MM.1S (cell line): ENCODE measurements around the gene DCTN2.
"Not testable (repeated sequence)": the region's sequence is repeated elsewhere in the genome, so short reads cannot be mapped to it uniquely, and the experiment has no call there.

Experiments
- DNase-seq: peaks from one replicate; pipeline ENCODE4 v3.0.0-alpha.2; 2015
- H2AFZ ChIP-seq: fragments of 300-600 bp; sonication (generic); 2 replicates; pipeline ENCODE4 v1.6.0; 2016; ENCODE audit warnings: antibody characterized with exemption, low read length
- H3F3A ChIP-seq: fragments of 300-600 bp; sonication (generic); 2 replicates; pipeline ENCODE4 v1.6.1; 2016; ENCODE audit warnings: mild to moderate bottlenecking, antibody characterized with exemption, low read length, moderate library complexity, mixed read lengths; ENCODE audit not compliant: insufficient read depth
- H3K27ac ChIP-seq: fragments of 300-600 bp; sonication (generic); 2 replicates; pipeline ENCODE4 v1.5.1; 2016; ENCODE audit warnings: mild to moderate bottlenecking, low read length
- H3K27me3 ChIP-seq: fragments of 300-600 bp; sonication (generic); replicated peaks from 2 replicates; pipeline ENCODE4 v1.6.0; 2016; ENCODE audit warnings: low read length; ENCODE audit not compliant: insufficient read depth
- H3K36me3 ChIP-seq: fragments of 300-600 bp; sonication (generic); replicated peaks from 2 replicates; pipeline ENCODE4 v1.6.1; 2016; ENCODE audit warnings: mild to moderate bottlenecking, low read length, mixed read lengths; ENCODE audit not compliant: insufficient read depth
- H3K4me1 ChIP-seq: fragments of 300-600 bp; sonication (generic); 2 replicates; pipeline ENCODE4 v1.6.1; 2016; ENCODE audit warnings: low read length, mixed read lengths
- H3K4me2 ChIP-seq: fragments of 300-600 bp; sonication (generic); 2 replicates; pipeline ENCODE4 v1.6.0; 2016; ENCODE audit warnings: low read depth, low read length
- H3K4me3 ChIP-seq: fragments of 300-600 bp; sonication (generic); 2 replicates; pipeline ENCODE4 v1.5.1; 2016; ENCODE audit warnings: low read length, mixed read lengths
- H3K79me2 ChIP-seq: fragments of 300-600 bp; sonication (generic); 2 replicates; pipeline ENCODE4 v1.6.1; 2016; ENCODE audit warnings: mixed run types, low read length, mixed read lengths
- H3K9ac ChIP-seq: fragments of 300-600 bp; sonication (generic); 2 replicates; pipeline ENCODE4 v1.6.1; 2016; ENCODE audit warnings: low read length, mixed read lengths
- H3K9me2 ChIP-seq: fragments of 300-600 bp; sonication (generic); replicated peaks from 2 replicates; pipeline ENCODE4 v1.6.1; 2016; ENCODE audit warnings: mild to moderate bottlenecking, low read length, mixed read lengths; ENCODE audit not compliant: insufficient read depth
- H3K9me3 ChIP-seq: fragments of 300-600 bp; sonication (generic); replicated peaks from 2 replicates; pipeline ENCODE4 v1.6.1; 2016; ENCODE audit warnings: mild to moderate bottlenecking, low read length, mixed read lengths; ENCODE audit not compliant: insufficient read depth
- H4K20me1 ChIP-seq: fragments of 300-600 bp; sonication (generic); 2 replicates; pipeline ENCODE4 v1.6.1; 2016; ENCODE audit warnings: mild to moderate bottlenecking, low read length, moderate library complexity, mixed read lengths; ENCODE audit not compliant: insufficient read depth
- CTCF ChIP-seq: fragments of 300-600 bp; sonication (generic); IDR thresholded peaks from 2 replicates; pipeline ENCODE4 v1.5.1; 2016; ENCODE audit warnings: antibody characterized with exemption, low read length, mixed read lengths
- EZH2 ChIP-seq: fragments of 300-600 bp; sonication (generic); optimal IDR thresholded peaks from 2 replicates; pipeline ENCODE3; 2017; ENCODE audit warnings: low read depth, mild to moderate bottlenecking, antibody characterized with exemption, low read length, mixed read lengths
- EZH2phosphoT487 ChIP-seq: fragments of 300-600 bp; sonication (generic); IDR thresholded peaks from 2 replicates; pipeline ENCODE4 v1.6.1; 2018; ENCODE audit warnings: antibody characterized with exemption, low read length

Gene DCTN2

GRCh38 chr12:57591782-57592325, 44.9 kb upstream of the DCTN2 start:
- DNase-seq: no peak
- peaks cover 23% of the 10 kb centered on the region for H3K79me2 ChIP-seq
- H3K9me2 ChIP-seq: no peaks in the 10 kb centered on the region
- H3K4me2 ChIP-seq: peak overlapping the region; percentile 99
- H3K27me3 ChIP-seq: peaks cover 15% of the 10 kb centered on the region; the same call in 1 of the 2 replicates
- no peaks in the 10 kb centered on the region for H3K36me3 ChIP-seq
- TF ChIP-seq EZH2phosphoT487 (no peak), CTCF (no peak), EZH2 (no peak)
- H4K20me1 ChIP-seq: no peaks in the 10 kb centered on the region
- H3F3A ChIP-seq: 0 out of 2 replicates have a peak, but pooled peaks cover 3% of the 10 kb centered on the region
- peak overlapping the region; percentile 98 for H2AFZ ChIP-seq
- no peak overlapping the region for H3K27ac ChIP-seq
- peak overlapping the region; percentile 94 for H3K4me3 ChIP-seq
- peak overlapping the region; percentile 76 for H3K9ac ChIP-seq
- peaks cover 14% of the 10 kb centered on the region; the same call in 1 of the 2 replicates for H3K4me1 ChIP-seq
- no peaks in the 10 kb centered on the region for H3K9me3 ChIP-seq

GRCh38 chr12:57590864-57591781, 44.1 kb upstream of the DCTN2 start, which contains the start of gene PIP4K2C:
Gene PIP4K2C, plus strand, starts transcription at chr12:57591192. Its CDS starts 98 bp downstream, at chr12:57591290.
- Histone ChIP-seq H3K4me2 (peak within 1 kb of the TSS; percentile 99), H4K20me1 (no peaks in the 10 kb centered on the region), H3K27ac (peak within 1 kb of the TSS; percentile 10; the same call in 1 of the 2 replicates), H3K79me2 (peaks cover 23% of the 10 kb centered on the region), H3K4me3 (peak within 1 kb of the TSS; percentile 94), H3K27me3 (peaks cover 22% of the 10 kb centered on the region; the same call in 1 of the 2 replicates), H3K9ac (peak within 1 kb of the TSS; percentile 76), H3K4me1 (peaks cover 14% of the 10 kb centered on the region; the same call in 1 of the 2 replicates), H3F3A (0 out of 2 replicates have a peak, but pooled peaks cover 3% of the 10 kb centered on the region), H2AFZ (peak within 1 kb of the TSS; percentile 98), H3K9me3 (no peaks in the 10 kb centered on the region), H3K9me2 (no peaks in the 10 kb centered on the region), H3K36me3 (no peaks in the 10 kb centered on the region)
- peak; percentile 92 for DNase-seq
- TF ChIP-seq CTCF: no peak
- no peak for TF ChIP-seq EZH2
- TF ChIP-seq EZH2phosphoT487: no peak

- no peak for DNase-seq
- H3K36me3 ChIP-seq: no peaks in the 10 kb centered on the region
- H3K27me3 ChIP-seq: peaks cover 22% of the 10 kb centered on the region; the same call in 1 of the 2 replicates
- H3K4me1 ChIP-seq: peaks cover 14% of the 10 kb centered on the region; the same call in 1 of the 2 replicates
- no peaks in the 10 kb centered on the region for H4K20me1 ChIP-seq
- peak overlapping the region; percentile 76; the same call in 1 of the 2 replicates for H3K9ac ChIP-seq
- peak overlapping the region; percentile 98 for H2AFZ ChIP-seq
- TF ChIP-seq EZH2 (no peak), CTCF (no peak), EZH2phosphoT487 (no peak)
- peak overlapping the region; percentile 10; the same call in 1 of the 2 replicates for H3K27ac ChIP-seq
- H3K79me2 ChIP-seq: peaks cover 23% of the 10 kb centered on the region
- H3F3A ChIP-seq: 0 out of 2 replicates have a peak, but pooled peaks cover 3% of the 10 kb centered on the region
- no peaks in the 10 kb centered on the region for H3K9me2 ChIP-seq
- peak overlapping the region; percentile 99 for H3K4me2 ChIP-seq
- H3K9me3 ChIP-seq: no peaks in the 10 kb centered on the region
- peak overlapping the region; percentile 94 for H3K4me3 ChIP-seq
Observed at GRCh38 chr12:57590479-57590863, 43.5 kb upstream of the DCTN2 start.

- peaks cover 22% of the 10 kb centered on the region; the same call in 1 of the 2 replicates for H3K27me3 ChIP-seq
- H3K9me2 ChIP-seq, H3K36me3 ChIP-seq, H4K20me1 ChIP-seq, H3K9me3 ChIP-seq, H3F3A ChIP-seq, H3K27ac ChIP-seq, DNase-seq, H3K4me2 ChIP-seq, H2AFZ ChIP-seq, H3K4me3 ChIP-seq, H3K9ac ChIP-seq: not testable (repeated sequence)
- H3K4me1 ChIP-seq: peaks cover 14% of the 10 kb centered on the region; the same call in 1 of the 2 replicates
- peaks cover 23% of the 10 kb centered on the region for H3K79me2 ChIP-seq
Observed at GRCh38 chr12:57588951-57589610, 42.1 kb upstream of the DCTN2 start.
